Measurements from ENCODE around the gene MED28. TPM values are rescaled to one million over a fixed set of nuclear protein-coding genes. Genes with fewer than 3 reads are reported as not detected.

Gene MED28
- total and polyA plus RNA-seq, 11 donors, result 4.4 to 22.1 (median 15.0) TPM

DNA sequence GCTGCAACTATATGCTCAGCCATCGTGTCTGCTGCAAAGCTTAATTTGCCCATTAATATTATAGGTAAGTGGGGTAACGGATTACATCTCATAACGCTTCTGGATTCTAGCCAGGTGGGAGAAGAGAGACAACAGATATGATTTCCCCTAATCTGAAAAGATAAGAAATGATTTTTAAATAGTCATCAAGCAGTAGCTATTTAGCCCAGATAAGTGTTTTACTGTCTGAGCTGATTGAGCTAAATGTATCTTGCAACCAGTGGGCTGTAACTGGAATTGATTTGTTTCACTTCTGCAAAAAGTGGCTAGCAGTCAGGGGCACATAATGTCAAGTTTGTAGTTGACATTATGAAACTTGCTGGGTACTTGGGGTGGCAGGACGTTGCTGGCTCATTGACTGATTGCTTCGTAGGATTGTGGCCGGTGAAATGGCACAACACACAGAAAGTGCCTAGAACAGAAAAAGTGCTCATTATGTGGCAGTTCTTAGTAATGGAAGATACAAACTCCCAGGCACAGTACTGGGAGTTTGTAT is 18.9 kb upstream of the MED28 start:
- H3K4me1 ChIP-seq, result peaks cover 0 to 56% (median 0%) of the 10 kb centered on the region in 12 donors
- ATAC-seq, result peak in 2 of 4 donors; percentile 41 to 46
- peak overlapping the region in 1 of 12 donors; percentile 76 for H3K27ac ChIP-seq
- H3K27me3 ChIP-seq, result no peaks in the 10 kb centered on the region
- no peak for DNase-seq
- 81 to 85% (median 85%) methylated on average over 6 of the region's 6 CpGs for WGBS, 4 donors
- no peak for TF ChIP-seq POLR2A (IDR thresholded peaks at IDR 0.05)
- TF ChIP-seq, protein P1, sequence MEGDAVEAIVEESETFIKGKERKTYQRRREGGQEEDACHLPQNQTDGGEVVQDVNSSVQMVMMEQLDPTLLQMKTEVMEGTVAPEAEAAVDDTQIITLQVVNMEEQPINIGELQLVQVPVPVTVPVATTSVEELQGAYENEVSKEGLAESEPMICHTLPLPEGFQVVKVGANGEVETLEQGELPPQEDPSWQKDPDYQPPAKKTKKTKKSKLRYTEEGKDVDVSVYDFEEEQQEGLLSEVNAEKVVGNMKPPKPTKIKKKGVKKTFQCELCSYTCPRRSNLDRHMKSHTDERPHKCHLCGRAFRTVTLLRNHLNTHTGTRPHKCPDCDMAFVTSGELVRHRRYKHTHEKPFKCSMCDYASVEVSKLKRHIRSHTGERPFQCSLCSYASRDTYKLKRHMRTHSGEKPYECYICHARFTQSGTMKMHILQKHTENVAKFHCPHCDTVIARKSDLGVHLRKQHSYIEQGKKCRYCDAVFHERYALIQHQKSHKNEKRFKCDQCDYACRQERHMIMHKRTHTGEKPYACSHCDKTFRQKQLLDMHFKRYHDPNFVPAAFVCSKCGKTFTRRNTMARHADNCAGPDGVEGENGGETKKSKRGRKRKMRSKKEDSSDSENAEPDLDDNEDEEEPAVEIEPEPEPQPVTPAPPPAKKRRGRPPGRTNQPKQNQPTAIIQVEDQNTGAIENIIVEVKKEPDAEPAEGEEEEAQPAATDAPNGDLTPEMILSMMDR (IDR thresholded peaks at IDR 0.05), result no peak
- H3K9me3 ChIP-seq, result no peaks in the 10 kb centered on the region
- intact Hi-C loops (cut with DNase I), result loop anchor here in 1 of 10 donors (2.0 kb wide), 1 partner anchor 39 kb away; no protein-coding TSS in a partner anchor
- no peak overlapping the region for H3K4me3 ChIP-seq
- H3K36me3 ChIP-seq, result peaks cover 0 to 100% (median 99%) of the 10 kb centered on the region in 9 donors

- Histone ChIP-seq H3K27ac (no peak overlapping the region), H3K9me3 (no peaks in the 10 kb centered on the region), H3K36me3 (peaks cover 0 to 100% (median 98%) of the 10 kb centered on the region in 9 donors), H3K4me3 (no peak overlapping the region), H3K4me1 (peaks cover 0 to 39% (median 0%) of the 10 kb centered on the region in 12 donors), H3K27me3 (no peaks in the 10 kb centered on the region)
- TF ChIP-seq POLR2A (IDR thresholded peaks at IDR 0.05), result no peak
- TF ChIP-seq, protein P1 (IDR thresholded peaks at IDR 0.05), result peak in 3 of 12 donors; percentile 12 to 20 (median 18)
- intact Hi-C loops (cut with DNase I), result loop anchor here in 1 of 10 donors (2.0 kb wide), 1 partner anchor 37 kb away; no protein-coding TSS in a partner anchor
- DNase-seq, result no peak
- ATAC-seq, result no peak
- 59 to 71% (median 67%) methylated on average over 7 of the region's 7 CpGs for WGBS, 4 donors
Measured at GRCh38 chr4:17597517-17597916, 16.9 kb upstream of the MED28 start.

GRCh38 chr4:17599826-17600225 is 14.6 kb upstream of the MED28 start:
- Histone ChIP-seq H3K4me3 (no peak overlapping the region), H3K36me3 (peaks cover 0 to 100% (median 95%) of the 10 kb centered on the region in 9 donors), H3K27ac (no peak overlapping the region), H3K9me3 (no peaks in the 10 kb centered on the region), H3K27me3 (no peaks in the 10 kb centered on the region), H3K4me1 (peaks cover 0 to 27% (median 0%) of the 10 kb centered on the region in 12 donors)
- intact Hi-C loops (cut with DNase I), result no loop called here
- no peak for TF ChIP-seq POLR2A (IDR thresholded peaks at IDR 0.05)
- TF ChIP-seq, protein P1 (IDR thresholded peaks at IDR 0.05), result no peak
- WGBS, 4 donors, result 38 to 96% (median 87%) methylated on average over 1 of the region's 1 CpG
- DNase-seq (no peak), ATAC-seq (no peak)

DNA sequence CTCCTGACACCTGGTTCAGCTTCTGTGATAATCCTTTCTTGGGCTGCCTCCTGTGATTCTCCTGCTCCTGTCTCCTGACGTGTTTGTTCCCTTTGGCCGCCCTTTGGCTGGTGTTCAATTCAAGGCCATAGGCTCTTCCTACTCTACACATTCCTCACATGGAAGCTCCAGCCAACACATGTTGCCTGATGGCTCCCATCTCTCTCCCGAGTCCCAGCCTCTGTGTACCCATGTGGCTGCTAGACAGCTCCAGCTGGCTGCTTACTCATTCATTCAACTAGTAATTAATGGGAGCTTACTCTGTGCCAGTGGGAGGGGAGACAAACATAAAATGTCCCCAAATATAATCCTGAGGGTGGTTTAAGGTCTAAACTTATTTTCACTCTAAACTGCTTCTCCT is 9.2 kb upstream of the MED28 start:
- no peaks in the 10 kb centered on the region for H3K4me1 ChIP-seq
- H3K27ac ChIP-seq, result no peak overlapping the region
- ATAC-seq (no peak), DNase-seq (no peak)
- no peaks in the 10 kb centered on the region for H3K27me3 ChIP-seq
- TF ChIP-seq, protein P1 (IDR thresholded peaks at IDR 0.05), result no peak
- no peak for TF ChIP-seq POLR2A (IDR thresholded peaks at IDR 0.05)
- intact Hi-C loops (cut with DNase I), result no loop called here
- 70 to 82% (median 80%) methylated on average over 3 of the region's 3 CpGs for WGBS, 4 donors
- H3K36me3 ChIP-seq, result peaks cover 4 to 87% (median 80%) of the 10 kb centered on the region in 9 donors
- H3K9me3 ChIP-seq, result no peaks in the 10 kb centered on the region
- no peak overlapping the region for H3K4me3 ChIP-seq
